GM12878 (cell line): ENCODE results near the gene HS3ST2.

Experiments used
- JUND ChIP-seq: IDR thresholded peaks from 2 replicates; pipeline ENCODE4 v1.6.1; 2012; ENCODE audit warnings: low read depth, mild to moderate bottlenecking, low read length, improper control_type of control experiment, moderate library complexity
- TF ChIP-seq, protein P1 (sequence below): IDR thresholded peaks from 2 replicates; pipeline ENCODE4 v1.6.1; 2012; ENCODE audit warnings: mild to moderate bottlenecking, low read depth, low read length

- TF ChIP-seq, protein P1, sequence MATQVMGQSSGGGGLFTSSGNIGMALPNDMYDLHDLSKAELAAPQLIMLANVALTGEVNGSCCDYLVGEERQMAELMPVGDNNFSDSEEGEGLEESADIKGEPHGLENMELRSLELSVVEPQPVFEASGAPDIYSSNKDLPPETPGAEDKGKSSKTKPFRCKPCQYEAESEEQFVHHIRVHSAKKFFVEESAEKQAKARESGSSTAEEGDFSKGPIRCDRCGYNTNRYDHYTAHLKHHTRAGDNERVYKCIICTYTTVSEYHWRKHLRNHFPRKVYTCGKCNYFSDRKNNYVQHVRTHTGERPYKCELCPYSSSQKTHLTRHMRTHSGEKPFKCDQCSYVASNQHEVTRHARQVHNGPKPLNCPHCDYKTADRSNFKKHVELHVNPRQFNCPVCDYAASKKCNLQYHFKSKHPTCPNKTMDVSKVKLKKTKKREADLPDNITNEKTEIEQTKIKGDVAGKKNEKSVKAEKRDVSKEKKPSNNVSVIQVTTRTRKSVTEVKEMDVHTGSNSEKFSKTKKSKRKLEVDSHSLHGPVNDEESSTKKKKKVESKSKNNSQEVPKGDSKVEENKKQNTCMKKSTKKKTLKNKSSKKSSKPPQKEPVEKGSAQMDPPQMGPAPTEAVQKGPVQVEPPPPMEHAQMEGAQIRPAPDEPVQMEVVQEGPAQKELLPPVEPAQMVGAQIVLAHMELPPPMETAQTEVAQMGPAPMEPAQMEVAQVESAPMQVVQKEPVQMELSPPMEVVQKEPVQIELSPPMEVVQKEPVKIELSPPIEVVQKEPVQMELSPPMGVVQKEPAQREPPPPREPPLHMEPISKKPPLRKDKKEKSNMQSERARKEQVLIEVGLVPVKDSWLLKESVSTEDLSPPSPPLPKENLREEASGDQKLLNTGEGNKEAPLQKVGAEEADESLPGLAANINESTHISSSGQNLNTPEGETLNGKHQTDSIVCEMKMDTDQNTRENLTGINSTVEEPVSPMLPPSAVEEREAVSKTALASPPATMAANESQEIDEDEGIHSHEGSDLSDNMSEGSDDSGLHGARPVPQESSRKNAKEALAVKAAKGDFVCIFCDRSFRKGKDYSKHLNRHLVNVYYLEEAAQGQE = no peak
- TF ChIP-seq JUND = no peak
These were observed 123.2 kb downstream of the HS3ST2 start for GRCh38 chr16:22937169-22937568.
